ENCODE data around the gene TMEM151A.

The TMEM151A gene

GRCh38 chr11:66324664-66325063, 33.0 kb downstream of the TMEM151A start:
- DNase-seq, result no peak

- DNase-seq, result no peak
These were observed 33.6 kb downstream of the TMEM151A start for GRCh38 chr11:66325263-66325671.

DNA sequence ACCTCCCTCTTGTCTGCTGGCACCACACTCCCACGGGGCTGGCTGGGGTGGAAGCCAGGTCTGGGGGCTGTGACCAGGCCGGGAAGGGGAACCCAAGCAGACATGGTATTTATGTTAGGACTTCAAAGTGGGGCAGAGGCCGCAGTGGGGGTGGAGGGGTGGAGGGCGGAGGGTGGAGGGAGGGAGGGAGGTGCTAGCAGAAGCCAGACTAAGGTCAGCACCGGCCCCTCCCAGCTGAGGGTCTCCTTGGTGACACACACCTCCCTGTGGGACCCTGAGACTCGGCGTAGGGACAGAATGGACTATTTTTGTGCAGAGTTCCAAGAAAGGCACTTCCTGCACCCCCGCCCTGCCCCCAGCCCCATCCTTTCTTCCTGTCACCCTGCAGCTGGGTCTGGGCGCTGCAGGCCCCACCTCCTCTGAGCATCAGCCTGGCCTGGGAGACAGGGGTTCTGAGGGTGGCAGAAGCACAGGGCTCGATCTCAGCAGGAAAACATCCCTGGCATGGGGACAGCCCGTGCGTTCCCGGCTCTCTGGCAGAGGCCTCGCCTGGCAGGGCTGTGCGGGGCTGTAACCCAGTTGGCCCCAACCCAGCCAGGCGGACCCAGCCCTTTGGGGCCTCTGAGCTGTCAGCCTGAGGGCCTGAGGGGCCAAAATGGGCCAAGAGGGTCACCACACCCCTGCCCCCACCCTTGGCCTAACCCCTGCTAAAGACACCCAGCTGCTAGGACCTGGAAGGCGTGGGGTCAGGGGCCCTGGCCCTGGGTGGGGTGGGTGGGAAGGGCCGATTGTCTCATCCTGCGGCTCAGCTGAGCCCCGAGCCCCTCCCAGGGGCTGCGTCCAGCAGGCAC, 34.8 kb downstream of the TMEM151A start:
- peak; percentile 36 for DNase-seq

GRCh38 chr11:66327171-66328030, 35.7 kb downstream of the TMEM151A start:
- no peak for DNase-seq

- DNase-seq, result peak; percentile 69
These were observed 36.3 kb downstream of the TMEM151A start for GRCh38 chr11:66328031-66328301.

DNA sequence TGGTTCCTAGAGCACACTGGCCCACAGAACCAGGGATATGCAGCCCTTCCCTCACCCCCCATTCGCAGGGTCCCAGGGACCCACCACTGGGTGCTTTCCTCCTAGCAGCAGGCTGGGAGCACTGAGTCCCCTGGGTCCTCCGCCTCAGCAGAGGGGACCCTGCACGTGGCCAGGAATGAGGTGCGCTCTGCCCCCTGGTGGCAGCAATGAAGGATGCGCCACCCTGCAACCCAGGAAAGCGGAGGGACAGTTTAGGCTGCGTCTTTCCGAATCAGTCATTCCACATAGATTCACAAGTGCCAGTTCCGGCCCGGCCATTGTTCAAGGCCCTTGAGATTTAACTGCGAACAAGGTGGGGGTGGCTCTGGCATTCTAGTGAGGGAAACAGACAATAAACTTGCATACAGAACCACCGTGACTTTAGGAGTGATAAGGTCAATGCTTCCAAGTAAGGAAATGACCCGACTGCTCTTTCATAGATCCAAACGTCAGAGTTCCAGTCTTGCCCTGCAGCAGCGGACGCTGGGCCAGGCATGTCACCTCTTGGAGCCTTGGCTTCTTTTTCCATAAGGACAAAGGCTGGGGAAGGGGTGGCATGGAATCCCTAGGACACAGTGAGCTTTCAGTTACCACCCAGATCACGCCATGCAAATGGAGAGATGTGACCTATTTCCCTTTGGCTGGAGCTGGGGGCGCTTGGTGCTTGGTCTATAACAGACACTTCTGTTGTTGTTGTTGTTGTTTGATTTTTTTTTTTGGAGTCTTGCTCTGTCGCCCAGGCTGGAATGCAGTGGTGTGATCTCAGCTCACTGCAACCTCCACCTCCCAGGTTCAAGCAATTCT, 36.8 kb downstream of the TMEM151A start:
- peak; percentile 85 for DNase-seq

- DNase-seq, result no peak
These were observed 37.5 kb downstream of the TMEM151A start for GRCh38 chr11:66329165-66329673.

GRCh38 chr11:66330931-66331330, 39.2 kb downstream of the TMEM151A start:
- DNase-seq, result no peak

GRCh38 chr11:66331542-66332370, 40.1 kb downstream of the TMEM151A start:
- no peak for DNase-seq

DNA sequence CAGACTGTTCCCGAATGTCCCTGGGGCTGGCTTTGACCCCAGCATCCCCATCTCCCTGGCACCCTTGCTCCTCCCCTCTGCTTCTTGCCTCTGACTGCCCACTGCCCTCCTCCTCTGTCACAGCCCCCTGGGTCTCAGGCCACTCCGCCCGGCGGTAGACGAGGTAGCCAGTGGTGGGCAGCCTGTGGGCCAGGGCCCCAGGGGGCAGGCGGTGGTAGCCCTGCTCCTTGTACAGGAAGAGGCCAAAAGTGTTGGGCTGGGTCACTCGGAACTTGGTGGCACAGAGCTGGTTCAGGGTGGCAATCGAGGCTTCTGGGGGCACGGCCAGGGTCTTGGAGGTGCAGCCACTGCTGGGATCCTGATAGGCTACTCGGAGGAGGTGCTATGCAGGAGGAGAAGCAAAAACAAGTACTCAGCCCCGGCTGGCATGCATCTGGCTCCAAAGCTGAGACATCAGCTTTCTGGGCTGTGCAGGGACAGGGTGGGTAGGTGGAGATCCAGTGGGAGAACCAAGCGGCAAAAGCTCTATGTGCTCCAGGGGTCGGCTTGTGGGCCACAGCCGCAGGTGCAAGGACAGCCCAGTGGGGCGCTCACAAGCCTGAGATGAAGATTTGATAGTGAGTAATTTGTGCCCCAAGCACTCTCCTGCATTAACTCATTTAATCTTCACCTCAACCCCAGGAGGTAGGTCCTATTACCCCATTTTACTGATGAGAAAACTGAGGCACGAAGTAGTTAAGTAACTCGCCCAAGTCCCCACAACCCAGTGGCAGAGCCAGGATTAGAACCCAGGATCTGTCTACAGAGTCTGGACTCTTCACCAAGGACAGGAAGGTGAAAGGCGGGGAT, 40.9 kb downstream of the TMEM151A start:
- no peak for DNase-seq

- no peak for DNase-seq
These were observed 41.7 kb downstream of the TMEM151A start for GRCh38 chr11:66333220-66333877.

GRCh38 chr11:66333896-66334604, 42.4 kb downstream of the TMEM151A start:
- DNase-seq, result no peak

GRCh38 chr11:66334605-66335442, 43.1 kb downstream of the TMEM151A start:
- no peak for DNase-seq

- DNase-seq, result no peak
These were observed 44.0 kb downstream of the TMEM151A start for GRCh38 chr11:66335531-66336233.

- DNase-seq, result peak; percentile 54
These were observed 44.8 kb downstream of the TMEM151A start, which contains the start of gene RIN1 for GRCh38 chr11:66336234-66337102. TSS of gene RIN1 (minus strand) at chr11:66336434. CDS start at chr11:66336402, 32 bp downstream.

- DNase-seq, result no peak
These were observed 45.6 kb downstream of the TMEM151A start for GRCh38 chr11:66337103-66337899.

Measured in CD4-positive, alpha-beta T cell treated with Interleukin-21 for 1 hour (primary cell).